VCaP (cell line): ENCODE measurements around the gene SMARCA2.

Experiments used
- H3K27ac ChIP-seq: fragments of 450-650 bp; 2 replicates; pipeline ENCODE4 v1.5.1; 2017
- CTCF ChIP-seq: fragments of 450-650 bp; conservative IDR thresholded peaks from 2 replicates; pipeline ENCODE4 v1.5.1; 2017; ENCODE audit warnings: mild to moderate bottlenecking, moderate library complexity

Gene SMARCA2

GRCh38 chr9:2125906-2126305 is 110.8 kb downstream of the SMARCA2 start:
- TF ChIP-seq CTCF = no peak
- no peak overlapping the region for H3K27ac ChIP-seq

DNA sequence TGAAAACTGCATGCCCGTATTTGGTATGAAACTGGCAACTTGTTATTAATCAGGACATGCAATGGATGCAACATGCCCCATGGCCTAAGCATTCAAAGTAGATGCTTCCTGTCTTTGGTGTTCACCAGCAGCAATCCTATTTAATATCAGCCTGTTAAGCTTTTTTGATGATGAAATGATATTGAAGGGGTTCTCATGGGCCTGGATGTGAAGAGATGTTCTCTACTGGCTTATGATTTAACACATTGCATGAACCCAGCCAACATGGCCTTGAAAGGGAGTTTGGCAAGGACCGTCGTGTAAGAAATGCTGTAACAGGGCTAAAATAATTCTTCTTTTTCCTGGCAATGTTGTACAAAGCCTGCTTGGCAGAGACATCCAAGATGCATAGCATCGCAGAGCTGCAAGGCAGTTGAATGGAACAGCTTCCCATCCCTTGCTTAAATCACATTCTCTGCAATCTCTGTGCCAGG is 111.2 kb downstream of the SMARCA2 start:
- no peak overlapping the region for H3K27ac ChIP-seq
- TF ChIP-seq CTCF = no peak

DNA sequence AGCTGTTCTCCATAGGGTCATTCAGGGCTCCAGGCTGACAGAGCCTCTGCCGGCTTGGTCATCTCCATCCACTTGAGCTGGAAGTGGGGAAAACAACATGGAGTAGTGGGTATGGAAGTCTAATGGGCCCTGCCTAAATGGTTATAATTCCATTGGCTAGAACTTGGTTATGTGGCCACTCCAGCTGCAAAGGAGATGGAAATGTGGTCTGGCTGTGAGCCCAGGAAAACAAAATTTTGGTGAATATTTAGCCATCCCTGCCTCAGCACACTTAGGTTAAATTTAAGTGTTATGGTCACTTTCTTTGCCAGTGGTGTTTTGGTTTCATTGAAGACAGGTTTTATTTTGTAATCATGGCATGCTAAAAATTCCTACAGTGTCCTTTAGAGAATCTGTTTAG is 112.3 kb downstream of the SMARCA2 start:
- H3K27ac ChIP-seq = no peak overlapping the region
- TF ChIP-seq CTCF = no peak

DNA sequence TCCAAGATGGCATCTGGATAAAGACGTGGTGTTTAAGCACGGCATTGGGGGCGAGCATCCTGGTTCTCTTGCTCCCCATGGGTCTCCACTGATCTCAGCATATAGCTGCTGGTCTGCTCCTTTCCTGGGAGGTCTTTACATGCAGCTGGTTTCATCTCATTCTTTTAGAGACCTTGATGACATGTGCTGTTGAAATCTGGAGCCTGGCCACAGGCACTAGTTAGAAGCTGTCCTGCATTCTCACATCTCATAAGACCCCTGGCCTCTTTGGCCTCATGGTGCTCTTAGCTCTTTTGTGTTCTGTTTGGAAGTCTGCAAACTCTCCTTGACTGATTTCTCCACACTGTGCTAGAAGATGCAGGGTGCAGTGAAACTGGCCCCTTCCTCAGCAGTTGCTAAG is 113.0 kb downstream of the SMARCA2 start:
- no peak for TF ChIP-seq CTCF
- H3K27ac ChIP-seq = no peak overlapping the region

DNA sequence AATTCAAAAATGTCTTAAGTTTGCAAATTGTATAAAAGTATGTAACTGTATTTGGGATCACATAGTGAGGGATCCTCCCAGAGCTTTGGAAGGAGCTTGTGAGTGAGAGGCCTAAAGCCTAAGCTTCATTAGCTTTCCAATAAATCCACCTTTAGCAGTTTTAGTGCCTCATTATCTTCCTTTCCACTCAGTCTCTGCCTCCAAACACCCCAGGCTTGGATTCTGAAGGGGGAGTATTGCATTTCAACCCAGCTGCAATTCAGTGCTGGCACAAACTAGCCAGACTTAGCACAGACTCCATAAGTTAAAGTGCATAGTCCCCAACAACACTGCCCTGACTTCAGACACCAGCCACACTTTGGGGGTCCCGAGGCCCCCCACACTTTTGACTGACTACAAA is 113.5 kb downstream of the SMARCA2 start:
- no peak overlapping the region for H3K27ac ChIP-seq
- no peak for TF ChIP-seq CTCF

GRCh38 chr9:2130941-2131340 is 115.8 kb downstream of the SMARCA2 start:
- H3K27ac ChIP-seq = no peak overlapping the region

DNA sequence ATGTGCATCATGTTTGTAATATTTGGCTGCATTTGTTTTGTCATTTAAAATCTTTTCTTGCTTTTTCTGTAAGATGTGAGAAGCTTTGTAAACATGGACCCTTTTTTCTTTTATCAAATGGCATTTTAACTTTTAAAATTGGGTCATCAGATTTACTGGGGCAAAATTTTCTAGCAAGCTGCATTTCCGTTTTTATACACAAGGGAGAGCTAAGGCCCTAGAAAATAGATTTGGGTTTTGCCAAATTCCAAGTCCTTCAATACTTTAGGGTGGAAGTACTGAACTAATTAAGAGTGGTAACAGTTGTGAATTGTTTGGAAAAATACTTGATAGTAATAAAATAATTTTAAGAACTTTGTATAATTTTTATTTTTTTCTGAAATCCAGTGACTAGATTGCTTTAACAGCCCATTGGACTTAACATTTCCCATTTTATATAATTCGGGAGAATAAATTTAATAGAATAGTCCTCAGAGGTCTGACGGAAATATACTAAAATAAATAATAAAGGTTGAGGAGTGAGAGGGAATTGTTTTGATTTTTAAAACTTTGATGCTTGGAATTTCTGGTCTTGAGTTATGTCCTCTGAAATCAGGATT is 117.4 kb downstream of the SMARCA2 start:
- no peak overlapping the region; the same call in 1 of the 2 replicates for H3K27ac ChIP-seq
- peak; percentile 74 for TF ChIP-seq CTCF

More at GRCh38 chr9:2130941-2131340, 115.8 kb downstream of the SMARCA2 start:
- TF ChIP-seq CTCF = no peak
